ENCODE results near the gene SPINT2.
"Not testable (repeated sequence)": the region's sequence is repeated elsewhere in the genome, so short reads cannot be mapped to it uniquely, and the experiment has no call there.

- TF ChIP-seq EZH2, EZH2phosphoT487 (IDR thresholded peaks at IDR 0.05): not testable (repeated sequence)
- TF ChIP-seq, protein P1, sequence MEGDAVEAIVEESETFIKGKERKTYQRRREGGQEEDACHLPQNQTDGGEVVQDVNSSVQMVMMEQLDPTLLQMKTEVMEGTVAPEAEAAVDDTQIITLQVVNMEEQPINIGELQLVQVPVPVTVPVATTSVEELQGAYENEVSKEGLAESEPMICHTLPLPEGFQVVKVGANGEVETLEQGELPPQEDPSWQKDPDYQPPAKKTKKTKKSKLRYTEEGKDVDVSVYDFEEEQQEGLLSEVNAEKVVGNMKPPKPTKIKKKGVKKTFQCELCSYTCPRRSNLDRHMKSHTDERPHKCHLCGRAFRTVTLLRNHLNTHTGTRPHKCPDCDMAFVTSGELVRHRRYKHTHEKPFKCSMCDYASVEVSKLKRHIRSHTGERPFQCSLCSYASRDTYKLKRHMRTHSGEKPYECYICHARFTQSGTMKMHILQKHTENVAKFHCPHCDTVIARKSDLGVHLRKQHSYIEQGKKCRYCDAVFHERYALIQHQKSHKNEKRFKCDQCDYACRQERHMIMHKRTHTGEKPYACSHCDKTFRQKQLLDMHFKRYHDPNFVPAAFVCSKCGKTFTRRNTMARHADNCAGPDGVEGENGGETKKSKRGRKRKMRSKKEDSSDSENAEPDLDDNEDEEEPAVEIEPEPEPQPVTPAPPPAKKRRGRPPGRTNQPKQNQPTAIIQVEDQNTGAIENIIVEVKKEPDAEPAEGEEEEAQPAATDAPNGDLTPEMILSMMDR (IDR thresholded peaks at IDR 0.05): not testable (repeated sequence)
These were observed 39.5 kb upstream of the SPINT2 start for GRCh38 chr19:38224863-38225218.
